Osteoblast (primary cell): Measurements from ENCODE around the gene EFCAB10. TPM values are rescaled to one million over a fixed set of nuclear protein-coding genes. Genes with fewer than 3 reads are reported as not detected.

Source experiments
- DNase-seq: peaks from one replicate; pipeline ENCODE4 v3.0.0; 2011; ENCODE audit warnings: low spot score, mixed read lengths; ENCODE audit not compliant: insufficient read length; ENCODE audit errors: missing footprints
- H2AFZ ChIP-seq: 2 replicates; pipeline ENCODE4 v1.6.0; 2011; ENCODE audit warnings: mild to moderate bottlenecking, low read length
- H3K27ac ChIP-seq: 2 replicates; pipeline ENCODE4 v1.5.1; 2011; ENCODE audit warnings: mild to moderate bottlenecking, low read depth, low read length, moderate library complexity
- H3K27me3 ChIP-seq: 2 replicates; pipeline ENCODE4 v1.6.0; 2012; ENCODE audit warnings: mild to moderate bottlenecking, control low read depth, inconsistent platforms, low read length, moderate library complexity; ENCODE audit not compliant: insufficient read depth
- H3K36me3 ChIP-seq: 2 replicates; pipeline ENCODE4 v1.5.1; 2011; ENCODE audit warnings: mild to moderate bottlenecking, low read length, control low read depth, moderate library complexity; ENCODE audit not compliant: insufficient read depth
- H3K4me1 ChIP-seq: 2 replicates; pipeline ENCODE4 v1.5.1; 2011; ENCODE audit warnings: mild to moderate bottlenecking, low read length, control low read depth, moderate library complexity; ENCODE audit not compliant: insufficient read depth
- H3K4me2 ChIP-seq: 2 replicates; pipeline ENCODE4 v1.6.0; 2011; ENCODE audit warnings: mild to moderate bottlenecking, low read length; ENCODE audit not compliant: insufficient read depth
- H3K4me3 ChIP-seq: fragments of 200-600 bp; sonication (generic); 3 replicates; pipeline ENCODE4 v1.5.1; 2012; ENCODE audit warnings: mild to moderate bottlenecking, low read length, inconsistent platforms; ENCODE audit not compliant: insufficient read depth
- H3K79me2 ChIP-seq: 2 replicates; pipeline ENCODE4 v1.6.0; 2012; ENCODE audit warnings: mild to moderate bottlenecking, low read length, control low read depth, inconsistent platforms; ENCODE audit not compliant: insufficient read depth
- H3K9me3 ChIP-seq: 2 replicates; pipeline ENCODE4 v1.5.1; 2011; ENCODE audit warnings: low read depth, low read length, control low read depth
- H4K20me1 ChIP-seq: 2 replicates; pipeline ENCODE4 v1.6.0; 2012; ENCODE audit warnings: mild to moderate bottlenecking, low read length, control low read depth; ENCODE audit not compliant: insufficient read depth
- total RNA-seq: library from RNA; depleted of rRNA; stranded (reverse); fragments of >200 nt; gene quantifications from 2 replicates; pipeline ENCODE4 v1.2.3, GENCODE V29; 2012
- TF ChIP-seq, protein P1 (sequence below): IDR thresholded peaks from 2 replicates; pipeline ENCODE4 v1.5.1; 2011; ENCODE audit warnings: mild to moderate bottlenecking, low read depth, low read length, moderate library complexity; ENCODE audit errors: extremely low read depth

The EFCAB10 gene
- total RNA-seq, 1 donor: not detected

DNA sequence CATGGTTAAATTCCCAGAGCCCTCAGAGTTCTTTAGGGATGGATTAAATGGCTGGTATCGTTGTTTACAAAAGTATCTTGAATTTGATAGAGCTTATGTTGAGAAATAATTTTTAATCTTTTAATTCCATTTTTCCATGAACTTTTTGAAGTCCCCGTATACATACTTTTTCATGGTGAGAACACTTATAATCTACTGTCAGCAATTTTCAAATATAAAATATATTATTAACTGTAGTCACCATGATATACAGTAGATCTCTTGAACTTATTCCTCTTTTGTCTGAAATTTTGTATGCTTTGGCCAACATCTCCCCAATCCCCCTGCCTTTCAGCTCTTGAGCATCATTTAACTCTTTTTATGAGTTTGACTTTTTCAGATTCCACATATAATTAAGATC lies 9.4 kb downstream of the EFCAB10 start:
- H3K4me3 ChIP-seq: no peak overlapping the region
- peaks cover 15% of the 10 kb centered on the region for H3K36me3 ChIP-seq
- H3K9me3 ChIP-seq: no peaks in the 10 kb centered on the region
- TF ChIP-seq, protein P1, sequence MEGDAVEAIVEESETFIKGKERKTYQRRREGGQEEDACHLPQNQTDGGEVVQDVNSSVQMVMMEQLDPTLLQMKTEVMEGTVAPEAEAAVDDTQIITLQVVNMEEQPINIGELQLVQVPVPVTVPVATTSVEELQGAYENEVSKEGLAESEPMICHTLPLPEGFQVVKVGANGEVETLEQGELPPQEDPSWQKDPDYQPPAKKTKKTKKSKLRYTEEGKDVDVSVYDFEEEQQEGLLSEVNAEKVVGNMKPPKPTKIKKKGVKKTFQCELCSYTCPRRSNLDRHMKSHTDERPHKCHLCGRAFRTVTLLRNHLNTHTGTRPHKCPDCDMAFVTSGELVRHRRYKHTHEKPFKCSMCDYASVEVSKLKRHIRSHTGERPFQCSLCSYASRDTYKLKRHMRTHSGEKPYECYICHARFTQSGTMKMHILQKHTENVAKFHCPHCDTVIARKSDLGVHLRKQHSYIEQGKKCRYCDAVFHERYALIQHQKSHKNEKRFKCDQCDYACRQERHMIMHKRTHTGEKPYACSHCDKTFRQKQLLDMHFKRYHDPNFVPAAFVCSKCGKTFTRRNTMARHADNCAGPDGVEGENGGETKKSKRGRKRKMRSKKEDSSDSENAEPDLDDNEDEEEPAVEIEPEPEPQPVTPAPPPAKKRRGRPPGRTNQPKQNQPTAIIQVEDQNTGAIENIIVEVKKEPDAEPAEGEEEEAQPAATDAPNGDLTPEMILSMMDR: no peak
- no peaks in the 10 kb centered on the region for H3K79me2 ChIP-seq
- H3K4me1 ChIP-seq: no peaks in the 10 kb centered on the region
- no peaks in the 10 kb centered on the region for H4K20me1 ChIP-seq
- H3K4me2 ChIP-seq: no peak overlapping the region
- H3K27me3 ChIP-seq: no peaks in the 10 kb centered on the region
- no peak overlapping the region for H3K27ac ChIP-seq
- DNase-seq: no peak
- H2AFZ ChIP-seq: no peak overlapping the region

DNA sequence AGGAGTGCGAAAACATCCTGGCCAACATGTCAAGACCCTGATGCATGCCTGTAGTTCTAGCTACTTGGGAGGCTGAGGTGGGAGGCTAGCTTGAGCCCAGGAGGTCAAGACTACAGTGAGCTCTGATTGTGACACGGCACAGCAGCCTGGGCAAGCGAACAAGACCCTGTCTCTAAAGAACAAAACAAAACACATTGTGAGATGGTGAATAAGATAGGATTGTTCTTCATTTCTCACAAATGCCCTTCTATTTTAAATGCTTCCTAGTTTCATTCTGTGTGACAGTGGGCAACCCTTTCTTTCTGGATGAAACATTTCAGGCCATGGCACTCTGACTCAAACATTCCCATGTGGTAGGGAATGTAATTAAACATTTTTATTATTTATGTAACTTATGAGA lies 13.5 kb downstream of the EFCAB10 start:
- no peaks in the 10 kb centered on the region for H3K9me3 ChIP-seq
- DNase-seq: no peak
- H3K4me3 ChIP-seq: no peak overlapping the region
- TF ChIP-seq, protein P1: no peak
- peaks cover 50% of the 10 kb centered on the region for H3K36me3 ChIP-seq
- no peak overlapping the region for H2AFZ ChIP-seq
- no peak overlapping the region for H3K27ac ChIP-seq
- no peaks in the 10 kb centered on the region for H3K27me3 ChIP-seq
- H4K20me1 ChIP-seq: no peaks in the 10 kb centered on the region
- H3K4me2 ChIP-seq: no peak overlapping the region
- H3K79me2 ChIP-seq: no peaks in the 10 kb centered on the region
- H3K4me1 ChIP-seq: no peaks in the 10 kb centered on the region

DNA sequence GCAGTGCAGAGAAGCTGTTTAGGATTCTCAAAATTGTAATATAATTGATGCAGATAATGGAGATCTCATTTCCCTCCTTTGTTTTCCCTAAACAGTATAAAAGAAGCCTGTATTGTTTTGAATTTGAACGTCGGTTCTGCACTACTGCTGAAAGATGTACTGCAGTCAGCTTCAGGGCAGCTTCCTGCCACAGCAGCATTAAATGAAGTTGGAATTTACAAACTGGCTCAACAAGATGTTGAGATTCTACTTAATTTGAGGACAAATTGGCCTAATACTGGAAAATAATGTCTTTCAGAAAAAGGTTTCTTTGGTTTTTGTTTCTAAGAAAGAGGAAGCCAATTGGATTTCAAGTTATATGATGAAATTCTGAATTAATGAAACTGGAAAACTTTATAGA lies 14.3 kb downstream of the EFCAB10 start:
- Histone ChIP-seq H3K36me3 (peaks cover 53% of the 10 kb centered on the region), H2AFZ (no peak overlapping the region), H3K4me3 (no peak overlapping the region), H3K4me2 (no peak overlapping the region), H3K79me2 (no peaks in the 10 kb centered on the region), H3K27ac (no peak overlapping the region), H3K9me3 (no peaks in the 10 kb centered on the region), H3K27me3 (no peaks in the 10 kb centered on the region), H3K4me1 (no peaks in the 10 kb centered on the region), H4K20me1 (no peaks in the 10 kb centered on the region)
- TF ChIP-seq, protein P1: no peak
- DNase-seq: no peak

DNA sequence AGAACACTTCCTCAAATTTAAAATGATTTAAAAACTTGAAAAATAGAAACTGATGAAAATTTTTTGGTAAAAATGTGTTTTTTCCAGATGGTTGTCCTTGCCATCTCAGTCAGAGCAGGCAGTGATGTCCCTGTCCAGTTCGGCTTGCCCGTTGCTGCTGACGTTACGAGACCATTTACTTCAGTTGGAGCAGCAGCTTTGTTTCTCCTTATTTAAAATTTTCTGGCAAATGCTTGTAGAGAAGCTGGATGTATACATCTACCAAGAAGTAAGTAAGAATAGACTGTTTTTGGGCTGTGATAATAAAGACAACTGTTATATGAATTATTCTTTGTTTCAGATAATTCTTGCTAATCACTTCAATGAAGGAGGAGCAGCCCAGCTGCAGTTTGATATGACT lies 16.1 kb downstream of the EFCAB10 start:
- Histone ChIP-seq H3K4me1 (no peaks in the 10 kb centered on the region), H4K20me1 (no peaks in the 10 kb centered on the region), H3K27me3 (no peaks in the 10 kb centered on the region), H3K4me2 (no peak overlapping the region), H3K27ac (no peak overlapping the region), H3K4me3 (no peak overlapping the region), H3K79me2 (no peaks in the 10 kb centered on the region), H3K36me3 (peaks cover 64% of the 10 kb centered on the region), H2AFZ (no peak overlapping the region), H3K9me3 (no peaks in the 10 kb centered on the region)
- DNase-seq: no peak
- TF ChIP-seq, protein P1: no peak
